ENCODE results near the gene KIAA1671.

KIAA1671 gene

DNA sequence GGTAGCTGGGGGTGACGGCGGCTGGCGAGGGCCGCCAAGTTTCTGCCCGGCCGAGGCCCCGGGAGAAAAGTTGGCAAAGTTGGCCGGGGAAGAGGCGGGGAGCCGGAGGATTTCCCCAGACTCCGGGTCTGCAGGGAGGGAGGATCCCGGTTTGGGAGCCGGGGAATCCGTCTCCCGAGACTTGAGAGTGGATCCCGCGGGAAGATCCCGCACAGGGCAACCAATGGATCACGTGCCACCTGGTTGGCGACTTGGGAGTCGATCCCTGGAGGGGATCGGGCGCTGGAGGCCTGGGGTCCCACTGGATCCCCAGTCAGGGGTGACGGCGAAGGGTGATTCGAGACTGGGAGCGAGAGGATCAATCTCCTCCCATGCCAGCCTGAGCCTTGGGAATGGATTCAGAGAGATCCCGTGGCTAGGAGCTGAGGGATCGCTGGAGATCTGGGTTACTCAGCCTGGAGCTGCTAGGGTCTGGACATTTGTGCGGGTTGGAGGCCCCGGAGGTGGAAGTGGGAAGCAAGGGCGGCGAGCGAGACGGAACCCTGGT lies 394 bp downstream of the KIAA1671 start:
- DNase-seq (ENCODE audit: low spot score), result peak; percentile 82

GRCh38 chr22:24953384-24954113 lies 1.0 kb downstream of the KIAA1671 start:
- no peak for DNase-seq (ENCODE audit: low spot score)

DNA sequence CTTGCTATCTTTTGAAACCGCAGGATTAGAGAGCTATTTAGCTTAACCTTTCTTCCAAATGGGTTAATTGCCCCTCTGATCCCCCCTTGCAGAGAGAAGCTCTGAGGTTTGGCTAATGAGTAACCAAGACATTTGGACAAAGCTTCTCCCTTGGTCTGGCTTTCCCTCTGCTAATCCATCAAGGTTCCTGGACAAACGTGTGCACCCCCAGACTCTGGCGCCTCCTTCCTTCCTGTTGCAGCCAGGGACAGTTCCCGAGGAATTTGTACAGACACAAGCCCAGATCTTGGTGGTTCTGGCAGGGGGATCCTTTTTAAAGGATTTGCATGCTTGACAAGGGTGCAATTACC lies 1.6 kb downstream of the KIAA1671 start:
- DNase-seq (ENCODE audit: low spot score), result no peak

DNA sequence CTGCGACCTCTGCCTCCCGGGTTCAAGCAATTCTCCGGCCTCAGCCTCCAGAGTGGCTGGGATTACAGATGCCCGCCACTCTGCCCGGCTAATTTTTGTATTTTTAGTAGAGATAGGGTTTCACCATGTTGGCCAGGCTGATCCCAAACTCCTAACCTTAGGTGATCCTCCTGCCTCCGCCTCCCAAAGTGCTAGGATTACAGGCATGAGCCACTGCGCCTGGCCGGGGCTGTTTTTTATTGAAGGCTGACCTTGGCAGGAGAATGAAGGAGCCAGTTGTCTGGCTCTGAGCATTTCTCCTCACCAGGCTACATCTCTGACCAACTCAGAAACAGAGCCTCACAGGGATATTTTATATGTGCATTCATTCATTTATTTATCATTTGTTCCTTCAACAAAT lies 2.3 kb downstream of the KIAA1671 start:
- no peak for DNase-seq (ENCODE audit: low spot score)

DNA sequence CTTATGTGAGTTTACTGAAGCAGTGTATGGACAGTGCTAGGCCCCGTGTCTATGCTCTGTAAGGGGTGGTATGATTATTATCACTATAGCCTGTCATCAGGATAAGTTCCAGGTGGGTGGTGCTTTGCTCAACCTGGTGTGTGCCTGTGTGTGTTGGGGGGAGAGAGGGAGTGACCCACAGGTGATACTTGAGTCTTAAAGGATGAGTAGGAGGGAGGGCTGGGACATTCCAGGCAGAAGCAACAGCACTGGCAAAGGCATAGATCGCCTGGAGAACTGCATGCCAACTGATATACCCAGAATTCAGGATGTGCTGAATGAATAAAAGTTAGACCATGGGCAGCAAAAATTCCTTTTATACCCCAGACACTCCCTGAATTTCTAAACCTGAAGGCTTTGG lies 4.5 kb downstream of the KIAA1671 start:
- no peak for DNase-seq (ENCODE audit: low spot score)

DNA sequence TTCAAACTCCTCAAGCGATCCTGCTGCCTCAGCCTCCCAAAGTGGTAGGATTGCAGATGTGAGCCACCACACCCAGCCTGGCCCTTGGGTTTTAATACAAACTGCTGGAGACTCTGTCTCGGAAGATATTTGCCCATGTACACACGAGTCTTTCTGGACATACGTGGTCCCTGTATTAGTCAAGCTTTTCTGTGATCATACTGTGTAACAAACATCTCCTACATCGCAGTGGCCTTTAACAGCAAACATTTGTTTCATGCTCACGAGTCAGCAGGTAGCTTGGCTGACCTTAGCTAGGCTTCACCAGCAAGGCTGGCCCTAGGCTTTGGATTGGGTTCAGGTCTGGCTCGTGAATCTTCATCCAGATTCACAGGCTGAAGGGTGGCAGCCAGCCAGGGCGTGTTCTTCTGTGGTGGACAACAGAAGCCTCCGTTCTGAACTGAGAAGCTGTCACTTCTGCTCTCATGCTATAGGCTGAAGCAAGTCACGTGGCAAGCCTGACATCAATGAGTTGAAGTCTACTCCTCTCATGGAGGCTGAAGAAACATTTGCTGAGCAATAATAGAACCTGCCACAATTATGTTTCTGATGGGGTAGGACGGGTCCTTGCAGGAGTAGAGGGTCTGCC lies 8.8 kb downstream of the KIAA1671 start:
- no peak for DNase-seq (ENCODE audit: low spot score)

GRCh38 chr22:24962094-24962493 lies 9.6 kb downstream of the KIAA1671 start:
- DNase-seq (ENCODE audit: low spot score), result no peak

- DNase-seq (ENCODE audit: low spot score), result no peak
These were observed 10.3 kb downstream of the KIAA1671 start for GRCh38 chr22:24962835-24963234.

GRCh38 chr22:24964441-24964840 lies 11.9 kb downstream of the KIAA1671 start:
- no peak for DNase-seq (ENCODE audit: low spot score)

GRCh38 chr22:24965822-24966626 lies 13.5 kb downstream of the KIAA1671 start:
- no peak for DNase-seq (ENCODE audit: low spot score)

GRCh38 chr22:24968066-24968561 lies 15.6 kb downstream of the KIAA1671 start:
- no peak for DNase-seq (ENCODE audit: low spot score)

DNA sequence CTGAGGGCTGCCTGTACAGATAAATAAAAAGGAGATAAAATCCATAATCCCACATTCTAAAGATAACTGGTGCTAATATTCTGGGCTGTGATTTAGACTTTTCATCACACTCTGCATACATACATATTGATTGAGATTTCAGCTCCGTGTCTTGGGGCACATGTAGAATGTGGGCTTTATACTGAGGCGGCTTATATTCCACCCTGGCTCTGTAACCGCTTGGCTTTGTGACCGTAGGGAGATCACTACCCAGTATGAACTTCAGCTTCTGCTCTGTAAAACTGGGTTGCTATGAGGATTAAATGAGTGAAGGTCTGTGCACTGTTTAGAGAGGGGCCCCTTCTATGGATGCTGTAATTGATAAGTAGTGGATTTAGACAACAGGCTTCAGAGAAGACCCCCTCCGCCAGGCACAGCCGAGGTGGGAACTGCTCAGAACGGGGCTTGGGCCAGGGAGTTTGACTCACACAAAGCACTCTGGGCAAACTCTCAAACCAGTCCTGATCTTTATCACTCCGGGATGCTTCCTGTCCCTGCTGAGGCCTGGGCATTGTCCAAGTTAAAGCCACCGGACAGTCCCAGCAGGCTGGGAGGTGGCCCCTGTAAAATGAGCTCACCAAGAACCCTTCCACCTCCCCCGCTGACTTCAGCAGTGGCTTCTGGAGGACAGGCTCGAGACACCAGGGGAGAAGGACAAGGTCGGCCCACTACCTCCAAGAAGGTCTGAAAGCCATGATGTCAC lies 17.2 kb downstream of the KIAA1671 start:
- DNase-seq (ENCODE audit: low spot score), result peak; percentile 68

DNA sequence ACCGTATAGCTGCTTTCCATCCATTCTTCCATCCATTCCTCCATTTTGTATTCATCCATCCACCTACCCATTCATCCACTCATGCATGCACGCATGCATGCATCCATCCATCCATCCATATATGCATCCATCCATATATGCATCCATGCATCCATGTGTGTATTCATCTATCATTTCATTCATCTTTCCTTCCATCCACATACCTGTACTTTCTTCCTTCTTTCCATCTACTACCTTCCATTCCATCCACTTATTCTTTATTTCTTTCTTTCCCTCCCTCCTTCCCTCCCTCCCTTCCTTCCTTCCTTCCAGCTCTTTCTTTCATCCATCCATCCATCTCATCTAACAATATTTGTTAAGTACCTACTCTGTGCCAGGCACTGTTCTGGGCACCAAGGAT lies 19.9 kb downstream of the KIAA1671 start:
- no peak for DNase-seq (ENCODE audit: low spot score)

DNA sequence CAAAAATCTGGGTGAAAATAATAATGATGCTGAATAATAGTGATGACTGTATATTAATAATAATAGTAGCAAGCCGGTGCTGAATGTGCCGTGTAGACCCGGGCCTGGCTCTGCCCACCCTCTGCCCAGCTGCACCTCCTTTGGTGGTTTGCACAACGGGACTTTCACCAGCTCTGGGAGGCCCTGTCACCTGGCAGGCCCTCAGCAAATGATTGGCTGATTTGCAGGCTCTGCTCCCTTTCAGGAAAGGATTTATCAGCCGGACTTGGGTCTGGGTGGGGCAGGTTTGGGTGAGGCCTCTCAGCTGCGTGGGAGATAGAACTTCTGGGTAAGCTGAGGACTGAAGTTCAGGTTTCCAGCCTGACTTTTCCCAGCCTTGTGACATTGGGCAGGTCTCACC lies 21.4 kb downstream of the KIAA1671 start:
- no peak for DNase-seq (ENCODE audit: low spot score)

- DNase-seq (ENCODE audit: low spot score), result no peak
These were observed 22.7 kb downstream of the KIAA1671 start for GRCh38 chr22:24975125-24975640.

- peak; percentile 42 for DNase-seq (ENCODE audit: low spot score)
These were observed 23.4 kb downstream of the KIAA1671 start for GRCh38 chr22:24975813-24976341.

DNA sequence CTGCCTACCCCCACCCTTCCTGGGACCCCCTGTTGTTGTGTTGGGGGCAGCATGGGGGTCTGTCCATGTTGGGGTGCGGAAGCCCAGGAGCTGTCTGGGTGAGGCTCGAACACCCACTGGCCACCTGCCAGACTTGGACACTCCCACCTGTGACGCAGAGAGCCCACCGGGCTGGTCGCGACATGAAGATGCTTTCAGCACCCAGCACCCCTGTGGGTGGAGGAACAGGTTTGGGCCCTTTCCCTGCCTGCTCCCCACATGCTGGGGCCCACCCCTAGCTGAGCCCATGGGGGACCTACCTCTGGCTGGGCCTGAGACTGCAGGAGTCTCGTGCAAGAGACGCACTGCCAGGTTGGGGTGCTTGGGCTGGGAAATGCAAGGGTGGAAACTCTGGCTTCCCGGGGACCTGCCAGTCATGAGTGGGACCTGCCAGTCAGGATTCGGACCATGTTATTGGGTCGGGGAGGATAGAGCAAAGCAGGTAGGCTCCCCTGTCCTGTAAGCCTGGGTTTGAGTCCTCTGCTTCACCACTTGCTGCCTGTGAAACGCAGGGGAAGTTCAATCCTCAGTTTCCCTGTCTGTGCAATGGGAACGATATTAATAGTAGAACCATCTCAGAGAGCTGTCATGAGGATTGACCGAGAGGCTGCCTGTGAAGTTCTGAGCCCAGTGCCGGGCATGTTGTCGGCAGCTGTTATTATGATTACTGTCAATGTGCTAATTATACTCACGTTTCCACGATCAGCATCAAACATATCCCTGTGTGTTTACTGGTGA lies 24.1 kb downstream of the KIAA1671 start:
- no peak for DNase-seq (ENCODE audit: low spot score)

DNA sequence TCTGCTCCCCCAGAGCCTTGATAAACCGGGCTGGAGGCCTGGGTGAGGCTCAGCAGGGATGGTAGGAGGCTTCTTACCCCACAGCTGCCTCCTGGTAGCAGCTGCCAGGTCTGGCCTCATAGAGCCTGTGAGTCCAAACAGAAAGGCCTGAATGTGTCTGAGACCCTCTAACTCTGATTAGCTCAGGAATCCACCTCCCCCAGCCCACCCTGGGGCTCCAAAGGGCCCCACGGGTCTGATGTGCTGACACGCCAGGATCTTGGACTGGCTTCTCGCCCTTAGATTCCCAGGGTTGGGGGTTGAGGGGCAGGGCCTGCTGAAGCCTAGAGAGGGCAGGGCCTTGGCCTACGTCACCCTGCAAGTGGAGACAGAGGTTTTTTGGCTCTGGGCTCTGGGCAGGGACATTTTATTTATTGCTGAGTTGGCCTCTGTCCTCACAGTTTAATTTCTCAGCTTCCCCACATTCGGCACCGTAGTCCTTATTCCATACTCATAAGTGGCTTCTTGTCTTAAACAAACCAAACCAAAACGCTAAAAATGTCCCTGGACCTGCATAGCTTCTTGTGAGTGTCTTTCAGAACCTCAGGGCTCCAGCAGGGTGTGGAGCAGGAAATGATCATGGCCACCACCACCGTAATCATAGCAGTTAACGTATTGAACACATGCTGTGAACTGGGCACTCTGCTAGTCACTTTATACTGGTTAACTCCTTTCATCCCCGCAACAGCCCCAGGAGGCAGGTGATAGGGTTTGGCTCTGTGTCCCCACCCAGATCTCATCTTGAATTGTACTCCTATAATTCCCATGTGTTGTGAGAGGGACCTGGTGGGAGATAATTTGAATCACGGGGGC lies 25.1 kb downstream of the KIAA1671 start:
- no peak for DNase-seq (ENCODE audit: low spot score)

DNA sequence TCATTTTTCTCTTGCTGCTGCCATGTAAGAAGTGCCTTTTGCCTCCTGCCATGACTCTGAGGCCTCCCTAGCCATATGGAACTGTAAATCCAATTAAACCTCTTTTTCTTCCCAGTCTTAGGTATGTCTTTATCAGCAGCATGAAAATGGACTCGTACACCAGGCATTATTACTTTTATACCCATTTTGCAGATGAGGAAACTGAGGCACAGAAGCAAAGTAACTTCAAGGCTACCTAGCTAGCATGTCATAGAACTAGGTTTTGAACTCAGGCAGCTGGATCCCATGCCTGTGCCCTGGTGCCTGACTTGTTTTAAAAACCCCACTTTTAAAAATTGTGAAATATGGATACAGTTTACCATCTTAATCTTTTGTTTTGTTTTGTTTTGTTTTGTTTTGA lies 25.8 kb downstream of the KIAA1671 start:
- DNase-seq (ENCODE audit: low spot score), result no peak

DNA sequence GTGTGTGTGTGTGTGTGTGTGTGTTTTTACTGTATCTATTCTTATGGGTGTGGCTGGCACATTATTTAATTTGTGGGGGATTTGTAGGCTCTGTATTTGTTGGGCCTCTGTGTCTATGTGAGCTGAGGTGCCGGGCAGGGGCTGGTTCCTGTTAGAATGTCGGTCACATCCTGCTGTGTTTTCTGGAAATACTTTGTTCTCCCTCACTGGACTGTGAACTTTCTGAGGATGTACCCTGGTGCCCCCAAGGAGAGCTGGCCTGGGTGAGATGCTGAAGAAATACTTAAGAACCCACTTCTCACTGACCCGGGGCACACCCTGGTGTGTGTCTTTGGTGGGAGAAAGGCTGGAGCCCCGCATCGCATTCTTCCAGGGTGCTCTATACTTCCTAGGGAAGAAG lies 28.6 kb downstream of the KIAA1671 start:
- no peak for DNase-seq (ENCODE audit: low spot score)

All from GM03348 (cell line).